NCI-H524 (cell line): ENCODE data around the gene MRPL51.

Experiments used
- DNase-seq, 2 experiments: peaks; one replicate each; lab custom pipeline; 2025; lab: John Stamatoyannopoulos, UW

The MRPL51 gene

GRCh38 chr12:6461401-6462233 is 31.4 kb downstream of the MRPL51 start:
- DNase-seq: no peak

- no peak for DNase-seq
Measured at GRCh38 chr12:6460751-6461371, 32.2 kb downstream of the MRPL51 start.

- DNase-seq: no peak
Measured at GRCh38 chr12:6459004-6459337, 34.1 kb downstream of the MRPL51 start.

GRCh38 chr12:6458281-6459003 is 34.6 kb downstream of the MRPL51 start:
- DNase-seq: no peak

GRCh38 chr12:6457220-6457945 is 35.7 kb downstream of the MRPL51 start:
- no peak for DNase-seq

- DNase-seq: no peak
Measured at GRCh38 chr12:6452944-6453630, 40.0 kb downstream of the MRPL51 start.

- peak in 1 of 2 experiments; percentile 23 for DNase-seq
Measured at GRCh38 chr12:6452245-6452943, 40.7 kb downstream of the MRPL51 start.

GRCh38 chr12:6451348-6452244 is 41.5 kb downstream of the MRPL51 start, which contains the start of gene TAPBPL:
Gene TAPBPL (plus strand): TSS chr12:6452042. CDS start chr12:6452249, 207 bp downstream.
- DNase-seq: peak; percentile 75 to 92

GRCh38 chr12:6450869-6451347 is 42.2 kb downstream of the MRPL51 start:
- DNase-seq: peak in 1 of 2 experiments; percentile 60

GRCh38 chr12:6450091-6450868 is 42.8 kb downstream of the MRPL51 start:
- peak; percentile 59 to 75 for DNase-seq

GRCh38 chr12:6444704-6445688 is 48.1 kb downstream of the MRPL51 start, which contains the start of gene CD27:
Gene CD27 (plus strand): TSS chr12:6444955. CDS start chr12:6445096, 141 bp downstream.
- no peak for DNase-seq

GRCh38 chr12:6444031-6444430 is 49.0 kb downstream of the MRPL51 start:
- DNase-seq: no peak

- DNase-seq: no peak
Measured at GRCh38 chr12:6443361-6443983, 49.6 kb downstream of the MRPL51 start.

- no peak for DNase-seq
Measured at GRCh38 chr12:6442836-6443235, 50.2 kb downstream of the MRPL51 start.
